ENCODE data around the gene FRY.

The FRY gene

DNA sequence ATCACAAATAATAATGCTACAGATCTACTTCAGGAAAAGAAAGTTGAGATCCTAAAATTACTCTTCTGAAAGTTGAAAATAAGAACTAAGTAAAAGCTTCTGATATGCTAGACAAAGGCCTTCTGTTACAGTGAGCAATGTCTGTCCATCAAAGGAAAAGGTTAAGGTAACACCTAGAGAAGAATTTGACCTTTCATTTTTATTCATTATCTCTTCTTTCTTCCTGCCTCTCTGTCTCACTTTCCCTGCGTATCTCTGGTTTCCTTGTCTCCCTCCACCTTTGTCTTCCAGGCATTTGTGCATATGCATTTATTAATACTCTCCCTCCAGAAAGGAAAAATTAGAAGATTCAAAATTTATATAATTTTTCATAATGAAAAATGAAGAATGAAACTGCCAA lies 234.6 kb downstream of the FRY start:
- no peak for DNase-seq

DNA sequence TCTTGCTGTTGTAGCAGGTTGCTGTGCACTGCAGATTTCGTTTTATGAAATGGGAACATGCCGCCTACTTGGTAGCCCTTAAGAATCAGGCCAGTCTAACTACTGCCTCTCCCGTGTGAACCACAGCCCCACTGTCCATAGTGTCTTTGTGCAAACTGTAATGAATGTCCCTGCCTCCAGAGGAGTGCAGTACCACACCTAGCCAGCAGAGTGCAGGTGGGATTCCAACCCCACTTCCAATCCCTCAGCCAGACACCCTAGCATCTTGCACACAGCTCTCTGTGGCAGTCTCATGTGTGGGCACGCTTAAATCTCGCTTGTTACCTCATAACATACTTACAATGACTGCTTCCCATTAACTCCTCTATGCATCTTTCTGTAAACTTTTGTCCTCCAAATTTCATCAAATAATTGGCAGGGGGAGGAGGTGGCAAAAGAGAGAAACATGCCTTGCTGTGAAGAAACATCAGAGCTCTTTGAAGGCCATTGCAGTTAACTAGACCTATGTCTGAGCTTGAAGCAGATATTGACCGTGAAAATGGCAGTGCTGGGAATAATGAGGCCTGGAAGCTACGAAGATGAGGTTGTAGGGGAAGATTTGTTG lies 236.4 kb downstream of the FRY start:
- DNase-seq: no peak

DNA sequence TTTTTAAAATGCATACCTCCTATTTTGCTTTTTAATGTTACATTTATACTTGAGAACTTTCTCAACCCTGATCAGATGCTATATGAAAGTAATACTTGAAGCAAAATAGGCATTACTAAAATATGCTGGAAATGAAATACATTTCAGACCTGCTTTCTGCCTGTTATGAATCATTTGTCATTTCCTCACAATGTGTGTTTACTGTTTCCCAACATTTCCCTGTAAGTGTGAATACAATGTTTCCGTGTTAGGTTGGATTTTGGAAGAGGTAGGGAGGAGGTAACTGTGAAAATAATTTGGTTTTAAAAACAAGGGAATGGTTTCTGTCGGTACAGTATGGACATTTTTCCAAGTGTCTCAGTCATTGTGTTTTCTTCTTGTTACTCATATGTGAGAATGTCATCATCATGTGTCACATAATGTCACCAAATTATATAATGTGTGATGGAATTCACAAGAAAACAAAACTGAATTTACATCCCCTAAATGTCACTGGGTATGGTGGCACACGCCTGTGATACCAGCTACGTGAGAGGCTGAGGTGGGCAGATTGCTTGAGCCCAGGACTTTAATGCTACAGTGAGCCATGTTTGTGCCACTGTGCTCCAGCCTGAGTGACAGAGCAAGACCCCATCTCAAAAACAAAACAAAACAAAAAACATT lies 240.6 kb downstream of the FRY start:
- no peak for DNase-seq

DNA sequence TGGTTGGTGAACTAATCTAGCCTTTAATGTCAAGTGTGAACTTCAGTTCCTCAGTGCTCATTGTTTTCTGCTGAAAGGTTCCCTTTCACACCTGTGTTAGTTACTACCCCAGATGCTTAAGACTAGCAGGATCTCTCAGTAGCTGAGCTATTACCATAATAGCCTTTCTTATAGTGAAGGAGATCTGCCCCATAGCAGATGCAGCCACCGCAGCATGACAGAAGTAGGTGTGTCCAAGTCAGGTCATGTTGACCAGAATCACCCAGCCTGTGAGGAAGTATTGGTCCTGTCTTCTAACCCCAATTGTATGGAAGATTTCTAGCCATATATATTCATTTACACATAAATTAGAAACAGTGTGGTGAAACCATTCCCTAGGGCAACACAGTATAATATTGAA lies 246.3 kb downstream of the FRY start:
- no peak for DNase-seq

DNA sequence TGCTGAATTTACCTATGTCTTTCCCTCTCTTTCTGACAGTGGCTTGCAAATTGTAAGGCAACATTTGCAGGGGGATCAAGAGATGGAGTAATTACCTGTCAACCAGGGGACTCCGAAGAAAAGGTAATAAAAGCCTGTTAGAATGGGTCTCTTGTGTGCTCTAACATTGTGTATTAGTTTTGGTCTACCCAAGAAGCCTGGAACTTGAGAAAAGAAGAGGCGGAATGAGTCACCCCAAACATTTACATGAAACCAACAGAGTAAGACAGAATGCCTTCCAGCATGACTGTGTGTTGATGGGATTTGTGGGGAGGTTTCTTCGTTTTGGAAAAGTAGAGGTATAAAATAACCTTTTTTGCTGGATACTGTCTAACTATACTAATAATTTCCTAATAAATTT lies 246.9 kb downstream of the FRY start:
- DNase-seq: no peak

DNA sequence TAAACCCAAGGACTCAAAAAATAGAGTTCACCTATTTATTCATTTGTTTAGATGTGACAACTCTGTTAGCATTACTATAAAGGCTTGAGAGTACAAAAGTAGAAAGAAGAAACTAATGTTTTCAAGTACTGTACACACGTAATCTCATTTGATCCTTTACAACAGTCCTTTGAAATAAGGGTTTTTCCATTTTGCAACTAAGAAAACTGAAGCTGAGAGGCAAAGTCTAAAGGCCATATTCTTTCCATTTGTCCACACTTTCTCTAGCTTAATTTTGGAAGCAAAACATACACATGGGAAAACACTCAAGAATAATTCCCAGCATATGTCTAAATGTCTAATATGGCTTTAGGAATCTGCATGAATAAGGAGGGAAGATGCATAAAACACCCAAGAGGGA lies 249.5 kb downstream of the FRY start:
- no peak for DNase-seq

DNA sequence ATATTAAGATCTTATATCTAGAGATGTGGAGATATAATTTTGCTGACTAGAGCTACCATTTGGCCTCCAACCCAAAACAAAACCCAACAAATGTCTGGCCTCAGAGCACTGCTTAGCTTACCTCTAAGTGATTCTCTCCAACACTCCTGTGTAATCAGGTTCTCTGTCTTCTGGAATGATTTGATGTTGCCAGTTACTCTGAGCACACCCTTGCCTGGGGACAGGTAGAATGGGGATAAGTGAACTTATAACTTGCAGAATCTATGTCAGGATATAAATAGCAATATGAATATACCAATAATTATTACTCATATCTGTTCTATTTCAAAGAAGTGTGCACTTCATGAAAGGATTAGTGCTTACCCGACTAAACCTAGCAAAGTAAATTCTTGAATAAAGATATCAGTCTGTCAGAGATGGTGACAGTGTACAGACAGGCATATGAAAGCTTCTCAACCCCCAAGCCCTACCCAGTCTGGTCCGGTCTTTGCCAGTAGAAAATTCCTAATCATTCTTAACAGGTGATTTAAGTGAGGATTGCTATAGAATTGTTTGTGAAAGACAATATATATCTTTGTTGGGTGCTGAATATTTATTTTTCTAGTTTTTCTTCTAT lies 250.6 kb downstream of the FRY start:
- DNase-seq: no peak

DNA sequence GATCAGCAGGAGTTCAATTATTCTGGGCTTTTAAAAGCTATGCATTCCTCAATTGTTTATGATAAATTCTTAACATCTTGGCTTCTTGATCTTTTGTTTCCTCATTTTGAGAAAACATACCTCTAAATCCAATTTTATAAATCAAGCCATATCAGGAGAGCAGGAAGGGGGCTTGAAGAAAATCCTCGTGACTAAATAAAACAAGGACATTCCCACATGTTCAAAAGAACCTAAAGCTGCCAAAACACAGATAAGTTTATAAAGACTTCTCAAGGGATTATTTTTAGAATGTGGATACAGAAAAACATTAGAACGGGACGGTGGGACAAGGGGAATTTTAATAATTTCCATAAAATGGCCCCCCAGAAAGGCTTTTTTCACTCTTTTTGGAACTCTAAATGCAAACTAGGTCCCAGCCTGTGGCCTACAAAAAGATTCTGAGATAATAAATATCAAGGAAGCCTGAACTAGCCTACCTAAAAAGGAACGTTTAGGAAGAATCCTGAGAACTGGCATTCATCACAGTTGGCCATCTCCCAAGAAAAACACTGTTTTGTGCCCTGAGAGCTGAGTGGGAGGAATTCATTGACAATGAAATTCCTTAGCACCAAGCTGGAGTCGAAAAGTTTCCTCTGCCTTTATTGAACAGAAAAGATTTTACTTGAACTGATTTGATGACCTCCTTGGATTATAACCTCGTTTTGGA lies 253.5 kb downstream of the FRY start:
- DNase-seq: no peak

DNA sequence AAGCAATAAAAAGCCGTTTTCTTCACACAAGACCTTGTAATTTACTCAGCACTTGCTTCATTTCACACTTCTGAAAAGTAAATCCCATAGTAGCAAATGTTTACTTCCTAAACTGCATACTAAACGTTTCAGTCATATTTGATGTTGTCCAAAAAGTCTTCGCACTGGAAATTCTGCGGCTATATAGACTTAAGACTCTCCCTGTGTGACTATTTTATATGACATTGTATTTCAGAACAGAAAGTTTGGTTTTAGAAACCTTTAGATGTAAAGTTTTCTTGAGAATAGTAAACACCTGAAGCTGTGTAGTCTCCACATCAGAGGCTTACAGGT lies 254.0 kb downstream of the FRY start:
- no peak for DNase-seq

DNA sequence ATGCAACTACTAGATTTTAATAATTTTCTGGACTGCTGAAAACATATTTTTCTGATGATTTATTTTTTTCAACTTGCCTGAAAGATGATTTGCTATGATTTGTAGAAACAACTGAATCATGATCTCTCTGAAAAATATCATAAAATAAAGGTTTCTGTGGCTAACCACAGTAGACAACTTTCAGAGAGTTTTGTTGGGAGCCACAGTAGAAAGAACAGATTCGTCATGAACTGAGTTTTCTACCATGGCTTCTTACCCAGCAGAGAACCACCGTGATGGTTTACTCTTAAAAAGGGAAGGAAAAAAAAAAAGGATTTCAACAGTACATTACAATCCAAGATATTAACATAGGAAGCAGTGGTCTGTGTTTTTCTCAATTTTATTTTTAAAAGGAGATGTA lies 265.6 kb downstream of the FRY start:
- DNase-seq: no peak

DNA sequence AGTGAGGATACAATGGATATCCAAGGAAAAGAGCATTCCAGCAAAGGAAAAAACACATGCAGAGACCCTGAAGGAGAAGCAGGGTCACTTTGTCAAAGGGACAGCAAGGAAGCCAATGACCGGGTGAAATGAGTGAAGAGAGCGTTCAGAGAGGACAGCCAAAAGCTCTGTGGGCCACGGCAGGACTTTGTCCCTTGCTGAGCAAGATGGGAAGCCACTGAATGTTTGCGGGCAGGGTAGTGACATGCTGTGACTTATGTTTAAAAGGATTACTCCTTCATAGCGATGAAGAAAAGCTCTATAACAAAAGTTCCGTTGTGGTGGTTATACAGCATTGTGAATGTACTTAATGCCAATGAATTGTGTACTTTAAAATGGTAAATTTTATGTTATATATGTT lies 267.1 kb downstream of the FRY start:
- DNase-seq: no peak

DNA sequence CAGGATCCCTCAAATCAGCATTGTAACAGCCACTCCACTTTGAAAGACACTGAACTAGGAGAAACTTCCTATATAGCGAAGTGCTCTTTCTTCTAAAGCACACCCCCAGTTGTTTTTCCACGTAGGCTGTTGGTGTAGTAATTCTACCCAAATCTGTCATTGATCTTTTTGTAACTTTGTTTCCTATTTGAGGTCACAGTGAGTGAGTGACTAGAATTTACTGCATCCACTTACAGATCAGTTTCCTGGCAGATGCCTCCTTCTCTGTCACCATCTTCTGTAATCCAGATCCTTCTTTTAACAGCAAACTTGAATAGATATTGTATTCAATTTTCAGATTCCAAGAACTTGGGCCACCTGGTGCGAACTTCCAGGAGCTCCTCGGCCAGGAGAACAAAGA lies 268.3 kb downstream of the FRY start:
- no peak for DNase-seq

DNA sequence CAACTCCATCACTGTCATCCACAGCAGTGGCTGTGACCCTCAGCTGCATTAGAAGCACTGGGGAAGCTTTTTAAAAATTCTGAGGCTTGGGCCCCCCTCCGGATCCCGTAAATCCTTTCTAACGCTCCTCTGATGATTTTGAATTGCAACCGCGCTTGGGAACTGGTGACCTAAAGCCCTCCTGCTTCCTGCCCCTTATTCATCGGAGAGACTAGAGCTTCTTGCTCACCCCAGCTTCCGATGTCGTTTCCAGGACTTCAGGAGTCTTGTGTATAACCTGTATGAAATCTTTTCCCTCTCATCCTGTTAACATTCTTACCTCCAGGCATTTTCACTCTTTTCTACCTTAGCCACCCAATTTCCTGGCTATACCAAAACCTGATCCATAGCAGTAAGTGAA lies 268.8 kb downstream of the FRY start:
- DNase-seq: no peak

DNA sequence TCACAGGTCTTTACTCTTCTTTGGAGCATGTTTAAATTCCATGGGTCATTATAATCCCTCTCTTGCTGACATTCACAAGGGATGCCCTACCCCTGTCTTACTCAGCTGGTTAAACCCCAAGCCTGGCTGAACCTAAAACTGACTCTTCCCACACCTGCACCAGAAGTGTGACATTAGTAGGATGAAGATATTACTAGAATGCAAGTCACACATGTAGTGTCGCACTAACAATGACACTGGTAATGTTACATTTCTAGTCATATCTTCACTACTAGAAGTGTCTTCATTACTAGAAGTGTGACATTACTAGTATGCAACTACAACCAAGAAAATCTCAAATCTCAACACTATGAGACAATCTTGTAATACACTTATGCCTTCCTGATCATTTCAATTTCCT lies 269.3 kb downstream of the FRY start:
- DNase-seq: no peak

DNA sequence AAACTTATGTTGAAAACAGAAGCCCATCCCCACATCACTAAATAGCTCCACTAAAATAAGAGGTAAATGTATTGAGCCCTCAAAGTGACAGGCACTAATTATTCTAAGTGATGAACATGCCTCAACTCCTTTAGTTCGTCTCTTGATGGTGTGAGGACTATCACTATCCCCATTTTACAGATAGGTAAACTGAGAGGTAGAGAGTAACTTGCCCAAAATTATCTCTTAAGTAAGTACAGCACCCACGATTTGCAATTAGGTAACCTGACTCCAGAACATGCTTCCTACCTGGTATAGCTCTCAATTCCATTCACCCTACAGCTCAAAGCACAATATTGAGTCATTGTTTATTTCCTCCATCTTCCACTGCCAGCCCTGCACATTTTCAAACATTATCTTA lies 270.9 kb downstream of the FRY start:
- no peak for DNase-seq

DNA sequence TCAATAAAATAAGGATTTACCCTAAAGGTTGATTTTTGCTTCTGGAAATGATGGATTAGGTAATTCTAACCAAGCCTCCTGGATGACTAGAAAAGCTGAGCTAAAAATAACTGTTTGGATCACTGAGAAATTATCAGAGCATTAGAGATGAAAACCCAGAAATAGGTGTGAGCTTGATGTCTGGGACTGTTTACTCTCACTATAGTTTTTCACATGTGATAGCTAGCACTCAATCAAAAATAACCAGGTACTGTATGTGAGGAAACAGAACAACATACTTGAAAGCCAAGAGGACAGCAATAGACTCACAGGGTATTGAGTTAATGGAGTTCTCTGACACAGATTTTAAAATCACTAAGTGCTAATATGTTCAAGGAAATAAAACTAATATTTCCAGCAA lies 274.1 kb downstream of the FRY start:
- no peak for DNase-seq

DNA sequence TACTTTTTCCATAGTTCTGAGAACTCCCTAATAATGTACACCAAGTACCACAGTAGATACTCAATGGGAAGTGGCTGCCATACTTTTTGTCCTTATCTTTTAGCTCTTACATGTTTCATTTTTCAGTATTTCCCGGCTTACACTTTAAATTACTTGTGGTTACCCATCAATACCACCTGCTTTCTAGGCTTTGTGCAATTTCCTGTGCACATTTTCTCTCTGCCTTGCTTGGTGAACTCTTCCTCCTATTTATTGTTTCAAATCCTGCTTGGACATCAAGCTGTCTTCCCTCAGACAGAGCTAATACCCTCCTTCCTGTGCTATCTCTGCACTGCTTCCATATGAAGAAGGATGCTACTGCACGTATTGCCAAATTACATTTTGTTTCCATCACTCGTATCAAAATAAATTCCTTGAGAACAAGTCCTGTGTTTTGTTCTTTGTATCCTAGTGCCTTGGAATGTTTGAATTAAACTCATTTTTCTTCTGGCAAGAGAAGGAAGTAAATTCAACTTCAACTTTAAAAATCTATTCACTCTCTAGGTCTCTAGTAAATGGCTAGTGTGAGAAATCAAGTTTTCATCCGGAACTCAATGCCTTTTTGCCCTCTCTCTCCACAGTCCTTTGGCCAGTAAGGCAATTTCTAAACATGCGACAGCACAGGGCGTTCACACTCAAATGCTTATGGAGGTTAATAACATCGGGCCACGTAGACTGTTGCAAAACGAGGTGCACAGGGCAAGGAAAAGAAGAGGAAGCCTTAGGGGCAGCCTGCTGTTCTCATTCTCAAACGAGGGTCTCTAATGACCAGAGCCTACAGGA lies 277.9 kb downstream of the FRY start:
- DNase-seq: no peak

DNA sequence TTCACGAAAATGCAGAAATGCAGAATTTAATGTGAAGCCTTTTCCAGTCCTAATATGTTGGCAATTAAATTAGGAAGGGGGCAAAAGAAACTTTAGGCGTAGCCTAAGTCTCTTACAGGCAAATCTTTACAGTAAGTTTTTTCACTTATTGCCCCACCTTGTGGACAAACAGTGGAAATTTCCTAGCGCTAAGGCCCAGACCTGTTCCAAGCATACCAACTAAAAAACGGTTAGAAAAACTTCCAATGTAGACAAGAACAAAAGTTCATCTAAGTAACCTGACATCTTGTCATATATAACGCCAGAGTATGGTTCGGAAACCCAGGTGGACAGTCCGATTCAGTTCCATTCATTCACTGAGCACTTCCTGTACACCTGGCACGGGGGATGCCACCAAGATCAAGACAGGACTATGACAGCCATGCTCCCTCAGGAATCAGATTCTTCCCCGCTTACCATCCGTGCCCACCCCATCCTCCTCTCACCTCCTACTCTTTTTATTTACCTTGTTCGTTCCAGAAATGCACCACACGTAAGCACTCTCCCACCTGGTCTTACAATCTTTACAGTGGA lies 278.6 kb downstream of the FRY start:
- peak; percentile 12 to 69 for DNase-seq

DNA sequence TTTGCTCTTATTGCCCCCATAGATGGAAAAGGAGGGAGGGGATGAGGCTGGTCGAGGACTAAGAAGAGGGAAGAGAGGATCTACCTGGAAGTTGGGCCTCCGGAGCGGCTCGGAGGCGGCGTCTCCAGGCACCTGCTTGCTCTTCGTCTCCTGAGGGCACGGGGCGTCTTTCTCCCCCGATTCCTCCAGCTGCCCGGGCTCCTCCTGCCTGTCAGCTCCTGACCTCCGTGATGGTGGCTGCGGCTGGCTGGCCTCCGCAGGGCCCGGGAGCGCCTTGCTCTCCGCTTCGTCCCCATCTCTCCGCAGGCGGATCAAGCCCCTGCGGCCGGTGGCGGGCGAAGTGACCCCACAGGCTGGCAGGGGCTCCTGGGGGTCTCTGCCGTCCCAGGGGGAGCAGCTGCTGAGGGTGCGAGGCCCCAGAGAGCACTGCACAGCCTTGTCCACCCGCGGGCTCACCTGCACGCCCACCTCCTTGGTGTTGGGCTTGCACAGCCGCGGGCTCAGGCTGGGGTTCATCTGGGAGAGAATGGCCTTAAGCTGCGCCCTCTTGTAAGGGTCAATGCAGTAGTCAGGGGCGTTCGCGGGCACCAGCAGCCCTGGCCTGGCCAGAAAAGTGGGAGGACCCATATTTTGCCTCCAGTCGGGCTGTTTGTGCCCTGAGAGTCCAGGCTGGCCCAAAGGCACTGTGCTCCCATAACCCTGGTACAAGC lies 279.8 kb downstream of the FRY start:
- no peak for DNase-seq

DNA sequence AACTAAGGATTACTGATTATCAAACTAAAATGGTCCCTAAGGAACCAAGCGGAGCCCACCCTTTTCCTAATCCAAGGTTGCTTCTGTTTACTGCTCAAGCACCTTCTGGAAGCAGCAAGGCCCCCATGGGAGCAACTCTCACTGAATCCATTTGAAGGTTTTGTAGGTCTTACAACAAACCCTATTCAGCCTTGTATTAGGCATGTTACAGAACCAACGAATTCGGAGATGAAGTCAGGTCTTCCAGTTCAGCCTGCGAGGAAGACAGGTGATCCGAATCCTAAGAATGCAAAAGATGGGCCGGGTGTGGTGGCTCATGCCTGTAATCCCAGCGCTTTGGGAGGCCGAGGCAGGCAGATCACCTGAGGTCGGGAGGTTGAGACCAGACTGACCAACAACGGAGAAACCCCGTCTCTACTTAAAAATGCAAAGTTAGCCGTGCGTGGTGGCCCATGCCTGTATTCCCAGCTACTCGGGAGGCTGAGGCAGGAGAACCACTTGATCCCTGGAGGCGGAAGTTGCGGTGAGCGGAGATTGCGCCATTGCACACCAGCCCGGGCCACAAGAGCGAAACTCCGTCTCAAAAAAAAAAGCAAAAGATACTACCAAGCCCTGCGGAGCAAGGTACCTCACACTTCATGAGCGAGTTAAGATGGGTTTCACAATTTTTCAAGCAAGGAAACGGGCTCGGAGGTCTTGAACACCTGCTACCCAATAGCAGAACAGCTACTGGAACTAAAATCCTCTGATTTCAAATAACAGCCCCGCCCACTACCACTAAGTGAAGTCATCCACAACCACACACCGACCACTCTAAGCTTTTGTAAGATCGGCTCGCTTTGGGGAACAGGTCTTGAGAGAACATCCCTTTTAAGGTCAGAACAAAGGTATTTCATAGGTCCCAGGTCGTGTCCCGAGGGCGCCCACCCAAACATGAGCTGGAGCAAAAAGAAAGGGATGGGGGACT lies 283.0 kb downstream of the FRY start:
- DNase-seq: peak in 1 of 2 experiments; percentile 34

Data from NCI-H524 (cell line).